NCI-H1092 treated with DMSO at 0.1 percent for 48 hours (cell line): ENCODE measurements around the gene JAML.

ENCODE experiments used
- DNase-seq: peaks from one replicate; lab custom pipeline; 2025; lab: John Stamatoyannopoulos, UW

Gene JAML

GRCh38 chr11:118145285-118146227 lies 79.3 kb downstream of the JAML start:
- DNase-seq = peak; percentile 81

- no peak for DNase-seq
Measured at GRCh38 chr11:118144301-118145268, 80.2 kb downstream of the JAML start.
